HepG2 (cell line): ENCODE data around the gene COLGALT1. TPM values are rescaled to one million over a fixed set of nuclear protein-coding genes. Genes with fewer than 3 reads are reported as not detected.

Experiments used
- ARNT2 ChIP-seq: sonication (generic); formaldehyde crosslinking; IDR thresholded peaks from 2 replicates; pipeline ENCODE4 v1.8.0; 2022; ENCODE audit warnings: mild to moderate bottlenecking, low read depth, missing genetic modification reagents, moderate library complexity
- DR1 ChIP-seq: sonication (generic); formaldehyde crosslinking; IDR thresholded peaks from 2 replicates; pipeline ENCODE4 v1.8.0; 2021; ENCODE audit warnings: mild to moderate bottlenecking, missing genetic modification reagents, inconsistent platforms
- ELF3 ChIP-seq: IDR thresholded peaks from 2 replicates; pipeline ENCODE4 v1.6.1; 2016; ENCODE audit warnings: missing genetic modification reagents, missing compliant biosample characterization
- GTF3A ChIP-seq: sonication (generic); formaldehyde crosslinking; conservative IDR thresholded peaks from 2 replicates; pipeline ENCODE4 v1.4.0; 2020; ENCODE audit warnings: mild to moderate bottlenecking, missing genetic modification reagents
- HNF4A ChIP-seq: sonication (generic); formaldehyde crosslinking; IDR thresholded peaks from 2 replicates; pipeline ENCODE4 v1.4.0; 2020; ENCODE audit warnings: missing genetic modification reagents
- KDM2A ChIP-seq: sonication (generic); formaldehyde crosslinking; IDR thresholded peaks from 2 replicates; pipeline ENCODE4 v1.4.0; 2020; ENCODE audit warnings: low read depth, missing genetic modification reagents, borderline replicate concordance
- KDM5B ChIP-seq: sonication (generic); formaldehyde crosslinking; IDR thresholded peaks from 2 replicates; pipeline ENCODE4 v1.4.0; 2020; ENCODE audit warnings: missing genetic modification reagents, mild to moderate bottlenecking, borderline replicate concordance
- MBNL3 ChIP-seq: fragments of 250-450 bp; sonication (Bioruptor Pico); conservative IDR thresholded peaks from 2 replicates; pipeline ENCODE4 v1.8.0; 2022; ENCODE audit warnings: mild to moderate bottlenecking, inconsistent platforms
- MNT ChIP-seq: fragments of 450-650 bp; IDR thresholded peaks from 2 replicates; pipeline ENCODE4 v1.6.1; 2016
- NCOA1 ChIP-seq: sonication (generic); formaldehyde crosslinking; IDR thresholded peaks from 2 replicates; pipeline ENCODE4 v1.9.0; 2021; ENCODE audit warnings: missing genetic modification reagents
- SKI ChIP-seq: fragments of 450-650 bp; IDR thresholded peaks from one replicate; pipeline ENCODE4 v1.6.1; 2018; ENCODE audit warnings: mild to moderate bottlenecking; ENCODE audit not compliant: partially characterized antibody
- ZBTB25 ChIP-seq: IDR thresholded peaks from 2 replicates; pipeline ENCODE4 v1.6.1; 2018; ENCODE audit warnings: missing genetic modification reagents
- ZNF101 ChIP-seq: sonication (generic); formaldehyde crosslinking; IDR thresholded peaks from 2 replicates; pipeline ENCODE4 v1.4.0; 2020; ENCODE audit warnings: mild to moderate bottlenecking, low read depth, missing genetic modification reagents, borderline replicate concordance
- ZNF143 ChIP-seq: sonication (generic); formaldehyde crosslinking; IDR thresholded peaks from 2 replicates; pipeline ENCODE4 v1.4.0; 2020; ENCODE audit warnings: missing genetic modification reagents
- ZNF354B ChIP-seq: sonication (generic); formaldehyde crosslinking; IDR thresholded peaks from 2 replicates; pipeline ENCODE4 v1.8.0; 2022; ENCODE audit warnings: mild to moderate bottlenecking, missing genetic modification reagents
- ZNF775 ChIP-seq: sonication (generic); formaldehyde crosslinking; IDR thresholded peaks from 2 replicates; pipeline ENCODE4 v1.4.0; 2020; ENCODE audit warnings: missing genetic modification reagents, mild to moderate bottlenecking, moderate library complexity, borderline replicate concordance
- ZNF879 ChIP-seq: sonication (generic); formaldehyde crosslinking; IDR thresholded peaks from 2 replicates; pipeline ENCODE4 v1.8.1; 2023; ENCODE audit warnings: missing genetic modification reagents
- polyA plus RNA-seq, 8 experiments: library from polyadenylated mRNA; depleted of rRNA in 3 of 8; stranded (reverse) in 7 of 8; unstranded in 1 of 8; fragments of >200 nt; fragmentation: Illumina TruSeq in 4 of 8; extraction: Trizol in 4 of 8; gene quantifications; 2 replicates each; pipeline versions ENCODE4 v1.2.1 to v1.2.3, GENCODE V29; 2011 to 2016; ENCODE audit warnings: low read depth in 4 of 8, missing spikeins in 1 of 8, mixed read lengths in 1 of 8; ENCODE audit not compliant: insufficient read depth in 1 of 8
- total RNA-seq, 5 experiments: library from RNA; depleted of rRNA; stranded (reverse); fragments of >200 nt; fragmentation: Illumina TruSeq; extraction: Trizol; gene quantifications; 2 replicates each; pipeline ENCODE4 v1.2.3, GENCODE V29; 2016; ENCODE audit warnings: low read depth in 1 of 5
- TF ChIP-seq, protein P1 (sequence below): sonication (generic); formaldehyde crosslinking; IDR thresholded peaks from 2 replicates; pipeline ENCODE4 v1.4.0; 2020; ENCODE audit warnings: mild to moderate bottlenecking, missing genetic modification reagents
- TF ChIP-seq, protein P2 (sequence below): sonication (generic); formaldehyde crosslinking; IDR thresholded peaks from 2 replicates; pipeline ENCODE4 v1.4.0; 2020; ENCODE audit warnings: missing genetic modification reagents, low read depth, mild to moderate bottlenecking, borderline replicate concordance
- TF ChIP-seq, protein P3 (sequence below): sonication (generic); formaldehyde crosslinking; IDR thresholded peaks from 2 replicates; pipeline ENCODE4 v1.4.0; 2020; ENCODE audit warnings: missing genetic modification reagents, borderline replicate concordance

The COLGALT1 gene
- total and polyA plus RNA-seq, 2 of the 13 experiments (the other 11 are each of a cell fraction or from before 2014, with no cell fraction given) = 58.0 to 211 TPM

GRCh38 chr19:17511724-17512573, 43.5 kb upstream of the COLGALT1 start (continued):
- TF ChIP-seq ZBTB25 (CRISPR knock-in tag) (peak; percentile 93), ARNT2 (CRISPR knock-in tag) (peak; percentile 87; the same call in 1 of the 2 replicates), MBNL3 (CRISPR knock-in tag) (no peak), ZNF354B (CRISPR knock-in tag) (no peak), SKI (peak; percentile 47), DR1 (peak; percentile 84), ZNF879 (peak; percentile 97; the same call in 1 of the 2 replicates), NCOA1 (CRISPR knock-in tag) (peak; percentile 99), ZNF775 (CRISPR knock-in tag) (peak; percentile 92), KDM5B (peak; percentile 99), ELF3 (0 out of 2 replicates have a peak, but pooled peaks have one; percentile 40), ZNF101 (peak; percentile 89; the same call in 1 of the 2 replicates), GTF3A (CRISPR knock-in tag) (peak; percentile 94), MNT (0 out of 2 replicates have a peak, but pooled peaks have one; percentile 15), KDM2A (CRISPR knock-in tag) (peak; percentile 72; the same call in 1 of the 2 replicates), ZNF143 (peak; percentile 60), HNF4A (peak; percentile 3; the same call in 1 of the 2 replicates)
- TF ChIP-seq, protein P1, sequence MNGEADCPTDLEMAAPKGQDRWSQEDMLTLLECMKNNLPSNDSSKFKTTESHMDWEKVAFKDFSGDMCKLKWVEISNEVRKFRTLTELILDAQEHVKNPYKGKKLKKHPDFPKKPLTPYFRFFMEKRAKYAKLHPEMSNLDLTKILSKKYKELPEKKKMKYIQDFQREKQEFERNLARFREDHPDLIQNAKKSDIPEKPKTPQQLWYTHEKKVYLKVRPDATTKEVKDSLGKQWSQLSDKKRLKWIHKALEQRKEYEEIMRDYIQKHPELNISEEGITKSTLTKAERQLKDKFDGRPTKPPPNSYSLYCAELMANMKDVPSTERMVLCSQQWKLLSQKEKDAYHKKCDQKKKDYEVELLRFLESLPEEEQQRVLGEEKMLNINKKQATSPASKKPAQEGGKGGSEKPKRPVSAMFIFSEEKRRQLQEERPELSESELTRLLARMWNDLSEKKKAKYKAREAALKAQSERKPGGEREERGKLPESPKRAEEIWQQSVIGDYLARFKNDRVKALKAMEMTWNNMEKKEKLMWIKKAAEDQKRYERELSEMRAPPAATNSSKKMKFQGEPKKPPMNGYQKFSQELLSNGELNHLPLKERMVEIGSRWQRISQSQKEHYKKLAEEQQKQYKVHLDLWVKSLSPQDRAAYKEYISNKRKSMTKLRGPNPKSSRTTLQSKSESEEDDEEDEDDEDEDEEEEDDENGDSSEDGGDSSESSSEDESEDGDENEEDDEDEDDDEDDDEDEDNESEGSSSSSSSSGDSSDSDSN (CRISPR knock-in tag) = peak; percentile 87
- TF ChIP-seq, protein P2, sequence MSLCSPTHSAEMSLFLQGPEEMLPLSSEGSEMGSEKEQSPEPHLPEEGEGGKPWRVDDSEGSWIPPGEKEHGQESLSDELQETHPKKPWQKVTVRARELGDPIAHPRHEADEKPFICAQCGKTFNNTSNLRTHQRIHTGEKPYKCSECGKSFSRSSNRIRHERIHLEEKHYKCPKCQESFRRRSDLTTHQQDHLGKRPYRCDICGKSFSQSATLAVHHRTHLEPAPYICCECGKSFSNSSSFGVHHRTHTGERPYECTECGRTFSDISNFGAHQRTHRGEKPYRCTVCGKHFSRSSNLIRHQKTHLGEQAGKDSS (CRISPR knock-in tag) = peak; percentile 96; the same call in 1 of the 2 replicates
- TF ChIP-seq, protein P3, sequence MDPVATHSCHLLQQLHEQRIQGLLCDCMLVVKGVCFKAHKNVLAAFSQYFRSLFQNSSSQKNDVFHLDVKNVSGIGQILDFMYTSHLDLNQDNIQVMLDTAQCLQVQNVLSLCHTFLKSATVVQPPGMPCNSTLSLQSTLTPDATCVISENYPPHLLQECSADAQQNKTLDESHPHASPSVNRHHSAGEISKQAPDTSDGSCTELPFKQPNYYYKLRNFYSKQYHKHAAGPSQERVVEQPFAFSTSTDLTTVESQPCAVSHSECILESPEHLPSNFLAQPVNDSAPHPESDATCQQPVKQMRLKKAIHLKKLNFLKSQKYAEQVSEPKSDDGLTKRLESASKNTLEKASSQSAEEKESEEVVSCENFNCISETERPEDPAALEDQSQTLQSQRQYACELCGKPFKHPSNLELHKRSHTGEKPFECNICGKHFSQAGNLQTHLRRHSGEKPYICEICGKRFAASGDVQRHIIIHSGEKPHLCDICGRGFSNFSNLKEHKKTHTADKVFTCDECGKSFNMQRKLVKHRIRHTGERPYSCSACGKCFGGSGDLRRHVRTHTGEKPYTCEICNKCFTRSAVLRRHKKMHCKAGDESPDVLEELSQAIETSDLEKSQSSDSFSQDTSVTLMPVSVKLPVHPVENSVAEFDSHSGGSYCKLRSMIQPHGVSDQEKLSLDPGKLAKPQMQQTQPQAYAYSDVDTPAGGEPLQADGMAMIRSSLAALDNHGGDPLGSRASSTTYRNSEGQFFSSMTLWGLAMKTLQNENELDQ (CRISPR knock-in tag) = no peak
